Stomach (tissue), 4 donors: ENCODE data around the gene BPIFB1.

Experiments
- POLR2AphosphoS5 ChIP-seq, 3 donors: sonication (generic); formaldehyde crosslinking; IDR thresholded peaks; one replicate each; pipeline ENCODE4 v1.6.1; 2016; ENCODE audit warnings: antibody characterized with exemption in 3 of 3
- TF ChIP-seq, protein P1 (sequence below), 7 experiments: fragments of 450-650 bp in 4 of 7; fragments of 200-600 bp in 3 of 7; sonication (generic) in 3 of 7; IDR thresholded peaks; one replicate each; pipeline ENCODE4 v1.5.1; 2016 to 2019; ENCODE audit warnings: antibody characterized with exemption in 7 of 7, control low read depth in 2 of 7, mild to moderate bottlenecking in 1 of 7

DNA sequence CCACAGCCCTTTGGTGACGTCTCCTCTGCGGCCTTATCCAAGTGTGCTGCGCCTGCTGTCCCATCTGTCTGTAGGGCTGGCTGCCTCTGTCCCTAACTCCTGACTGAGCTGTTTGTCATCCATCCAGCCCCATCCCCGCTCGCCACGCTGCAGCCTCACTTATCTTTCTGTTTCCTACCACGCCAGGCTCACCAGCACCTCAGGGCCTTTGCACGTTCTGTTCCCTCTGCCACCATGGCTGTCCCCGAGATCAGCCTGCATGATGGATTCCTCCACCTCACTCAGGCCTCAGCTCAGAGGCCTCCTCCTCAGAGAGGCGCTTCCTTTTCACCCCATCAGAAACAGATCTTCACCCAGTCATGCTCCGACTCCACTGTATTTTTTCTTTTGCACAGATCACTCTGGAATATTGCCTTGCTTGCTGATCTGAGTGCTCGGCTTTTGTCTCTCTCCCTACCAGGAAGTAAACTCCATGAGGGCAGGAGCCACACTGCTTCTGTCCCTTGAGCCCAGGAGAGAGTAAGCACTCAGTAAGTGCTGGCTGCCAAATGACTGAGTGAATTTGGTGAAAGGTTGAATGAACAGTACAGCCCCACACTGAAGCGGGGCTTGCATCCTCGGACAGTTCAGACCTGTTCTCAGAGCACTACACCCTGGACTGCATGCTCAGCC lies 34.5 kb downstream of the BPIFB1 start:
- TF ChIP-seq, protein P1, sequence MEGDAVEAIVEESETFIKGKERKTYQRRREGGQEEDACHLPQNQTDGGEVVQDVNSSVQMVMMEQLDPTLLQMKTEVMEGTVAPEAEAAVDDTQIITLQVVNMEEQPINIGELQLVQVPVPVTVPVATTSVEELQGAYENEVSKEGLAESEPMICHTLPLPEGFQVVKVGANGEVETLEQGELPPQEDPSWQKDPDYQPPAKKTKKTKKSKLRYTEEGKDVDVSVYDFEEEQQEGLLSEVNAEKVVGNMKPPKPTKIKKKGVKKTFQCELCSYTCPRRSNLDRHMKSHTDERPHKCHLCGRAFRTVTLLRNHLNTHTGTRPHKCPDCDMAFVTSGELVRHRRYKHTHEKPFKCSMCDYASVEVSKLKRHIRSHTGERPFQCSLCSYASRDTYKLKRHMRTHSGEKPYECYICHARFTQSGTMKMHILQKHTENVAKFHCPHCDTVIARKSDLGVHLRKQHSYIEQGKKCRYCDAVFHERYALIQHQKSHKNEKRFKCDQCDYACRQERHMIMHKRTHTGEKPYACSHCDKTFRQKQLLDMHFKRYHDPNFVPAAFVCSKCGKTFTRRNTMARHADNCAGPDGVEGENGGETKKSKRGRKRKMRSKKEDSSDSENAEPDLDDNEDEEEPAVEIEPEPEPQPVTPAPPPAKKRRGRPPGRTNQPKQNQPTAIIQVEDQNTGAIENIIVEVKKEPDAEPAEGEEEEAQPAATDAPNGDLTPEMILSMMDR (IDR thresholded peaks at IDR 0.05): no peak
- no peak for TF ChIP-seq POLR2AphosphoS5 (IDR thresholded peaks at IDR 0.05)
